Osteoblast (primary cell): ENCODE data around the gene TCFL5. TPM values are rescaled to one million over a fixed set of nuclear protein-coding genes. Genes with fewer than 3 reads are reported as not detected.
A peak's percentile ranks its signal among the peaks of the same experiment; 100 is the strongest.

Experiments
- DNase-seq: peaks from one replicate; pipeline ENCODE4 v3.0.0; 2011; ENCODE audit warnings: low spot score, mixed read lengths; ENCODE audit not compliant: insufficient read length; ENCODE audit errors: missing footprints
- H2AFZ ChIP-seq: 2 replicates; pipeline ENCODE4 v1.6.0; 2011; ENCODE audit warnings: mild to moderate bottlenecking, low read length
- H3K27ac ChIP-seq: 2 replicates; pipeline ENCODE4 v1.5.1; 2011; ENCODE audit warnings: mild to moderate bottlenecking, low read depth, low read length, moderate library complexity
- H3K27me3 ChIP-seq: 2 replicates; pipeline ENCODE4 v1.6.0; 2012; ENCODE audit warnings: mild to moderate bottlenecking, control low read depth, inconsistent platforms, low read length, moderate library complexity; ENCODE audit not compliant: insufficient read depth
- H3K36me3 ChIP-seq: 2 replicates; pipeline ENCODE4 v1.5.1; 2011; ENCODE audit warnings: mild to moderate bottlenecking, low read length, control low read depth, moderate library complexity; ENCODE audit not compliant: insufficient read depth
- H3K4me1 ChIP-seq: 2 replicates; pipeline ENCODE4 v1.5.1; 2011; ENCODE audit warnings: mild to moderate bottlenecking, low read length, control low read depth, moderate library complexity; ENCODE audit not compliant: insufficient read depth
- H3K4me2 ChIP-seq: 2 replicates; pipeline ENCODE4 v1.6.0; 2011; ENCODE audit warnings: mild to moderate bottlenecking, low read length; ENCODE audit not compliant: insufficient read depth
- H3K4me3 ChIP-seq: fragments of 200-600 bp; sonication (generic); 3 replicates; pipeline ENCODE4 v1.5.1; 2012; ENCODE audit warnings: mild to moderate bottlenecking, low read length, inconsistent platforms; ENCODE audit not compliant: insufficient read depth
- H3K79me2 ChIP-seq: 2 replicates; pipeline ENCODE4 v1.6.0; 2012; ENCODE audit warnings: mild to moderate bottlenecking, low read length, control low read depth, inconsistent platforms; ENCODE audit not compliant: insufficient read depth
- H3K9me3 ChIP-seq: 2 replicates; pipeline ENCODE4 v1.5.1; 2011; ENCODE audit warnings: low read depth, low read length, control low read depth
- H4K20me1 ChIP-seq: 2 replicates; pipeline ENCODE4 v1.6.0; 2012; ENCODE audit warnings: mild to moderate bottlenecking, low read length, control low read depth; ENCODE audit not compliant: insufficient read depth
- CTCF ChIP-seq: IDR thresholded peaks from 2 replicates; pipeline ENCODE4 v1.5.1; 2011; ENCODE audit warnings: mild to moderate bottlenecking, low read depth, low read length, moderate library complexity; ENCODE audit errors: extremely low read depth
- total RNA-seq: library from RNA; depleted of rRNA; stranded (reverse); fragments of >200 nt; gene quantifications from 2 replicates; pipeline ENCODE4 v1.2.3, GENCODE V29; 2012

Gene TCFL5
- total RNA-seq, 1 donor = 13.0 TPM

- no peak for TF ChIP-seq CTCF
- H4K20me1 ChIP-seq = peaks cover under 1% of the 10 kb centered on the region
- no peak overlapping the region for H3K27ac ChIP-seq
- no peak overlapping the region for H2AFZ ChIP-seq
- H3K36me3 ChIP-seq = no peaks in the 10 kb centered on the region
- no peaks in the 10 kb centered on the region for H3K4me1 ChIP-seq
- no peak overlapping the region for H3K4me2 ChIP-seq
- peaks cover 49% of the 10 kb centered on the region for H3K27me3 ChIP-seq
- no peaks in the 10 kb centered on the region for H3K79me2 ChIP-seq
- peak; percentile 37 for DNase-seq
- H3K9me3 ChIP-seq = no peaks in the 10 kb centered on the region
- H3K4me3 ChIP-seq = no peak overlapping the region
These were observed 21.1 kb downstream of the TCFL5 start for GRCh38 chr20:62840244-62841197.

GRCh38 chr20:62839816-62840215, 21.8 kb downstream of the TCFL5 start:
- Histone ChIP-seq H3K36me3 (no peaks in the 10 kb centered on the region), H3K4me2 (no peak overlapping the region), H3K27me3 (peaks cover 56% of the 10 kb centered on the region), H3K27ac (no peak overlapping the region), H2AFZ (no peak overlapping the region), H3K9me3 (no peaks in the 10 kb centered on the region), H3K79me2 (no peaks in the 10 kb centered on the region), H3K4me1 (no peaks in the 10 kb centered on the region), H3K4me3 (no peak overlapping the region), H4K20me1 (no peaks in the 10 kb centered on the region)
- TF ChIP-seq CTCF = no peak
- no peak for DNase-seq

DNA sequence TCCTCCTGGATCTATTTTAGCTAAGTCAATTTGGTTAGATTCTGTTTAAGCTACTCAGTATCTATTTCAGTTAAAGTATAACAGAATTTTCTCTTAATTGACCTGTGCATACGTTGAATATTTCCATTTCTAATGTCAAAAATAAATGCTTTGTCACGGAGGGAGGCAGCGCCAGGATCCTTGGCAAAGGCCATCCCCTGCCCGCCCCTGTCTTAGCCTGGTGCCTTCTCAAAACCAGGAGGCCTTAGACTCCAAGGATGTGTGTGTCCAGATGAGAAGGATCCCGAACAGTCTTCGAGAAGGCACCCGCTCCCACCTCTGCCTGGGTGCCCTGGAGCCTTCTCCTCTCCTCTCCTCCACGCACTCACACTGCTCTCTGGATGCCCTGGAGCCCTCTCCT, 22.4 kb downstream of the TCFL5 start:
- no peak for TF ChIP-seq CTCF

GRCh38 chr20:62838128-62838891, 23.3 kb downstream of the TCFL5 start:
- no peak overlapping the region for H3K4me2 ChIP-seq
- H3K36me3 ChIP-seq = no peaks in the 10 kb centered on the region
- H3K4me3 ChIP-seq = no peak overlapping the region
- no peak overlapping the region for H3K27ac ChIP-seq
- peak; percentile 58 for DNase-seq
- H4K20me1 ChIP-seq = no peaks in the 10 kb centered on the region
- no peaks in the 10 kb centered on the region for H3K4me1 ChIP-seq
- TF ChIP-seq CTCF = no peak
- peaks cover 62% of the 10 kb centered on the region for H3K27me3 ChIP-seq
- no peaks in the 10 kb centered on the region for H3K79me2 ChIP-seq
- H2AFZ ChIP-seq = no peak overlapping the region
- H3K9me3 ChIP-seq = no peaks in the 10 kb centered on the region

More for the DNA sequence above, 22.4 kb downstream of the TCFL5 start:
- Histone ChIP-seq H3K79me2 (no peaks in the 10 kb centered on the region), H3K36me3 (no peaks in the 10 kb centered on the region), H4K20me1 (no peaks in the 10 kb centered on the region), H3K9me3 (no peaks in the 10 kb centered on the region), H3K27me3 (peaks cover 59% of the 10 kb centered on the region), H3K27ac (no peak overlapping the region), H3K4me3 (no peak overlapping the region), H3K4me2 (no peak overlapping the region), H3K4me1 (no peaks in the 10 kb centered on the region), H2AFZ (no peak overlapping the region)
- DNase-seq = peak; percentile 29
